HG03039 (cell line): ENCODE measurements around the gene CWF19L1.

Source experiments
- ATAC-seq: cut with Tn5 transposase; IDR thresholded peaks from one replicate; pipeline ENCODE4 v1.9.1; 2021; ENCODE audit warnings: mild to moderate bottlenecking, moderate library complexity; ENCODE audit not compliant: unreplicated experiment

The CWF19L1 gene

DNA sequence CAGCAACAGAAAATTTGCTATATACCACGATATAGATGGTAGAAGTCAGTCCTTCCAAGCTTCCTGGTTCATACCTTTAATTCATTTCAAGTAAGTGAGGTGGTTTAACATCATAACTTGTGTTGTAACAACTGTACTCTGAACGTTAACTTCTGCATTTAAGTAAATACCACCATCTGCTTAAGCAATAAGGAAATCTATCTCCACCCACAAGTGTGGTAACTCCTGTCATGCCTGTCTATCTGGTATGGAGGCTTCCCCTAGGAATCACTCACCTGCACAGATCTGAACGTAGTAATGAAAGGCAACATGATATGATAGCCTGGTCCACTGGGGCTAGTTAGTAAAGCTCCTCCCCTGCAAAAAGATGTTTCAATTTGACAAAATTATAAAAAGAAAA lies 84.0 kb downstream of the CWF19L1 start:
- ATAC-seq, result no peak

DNA sequence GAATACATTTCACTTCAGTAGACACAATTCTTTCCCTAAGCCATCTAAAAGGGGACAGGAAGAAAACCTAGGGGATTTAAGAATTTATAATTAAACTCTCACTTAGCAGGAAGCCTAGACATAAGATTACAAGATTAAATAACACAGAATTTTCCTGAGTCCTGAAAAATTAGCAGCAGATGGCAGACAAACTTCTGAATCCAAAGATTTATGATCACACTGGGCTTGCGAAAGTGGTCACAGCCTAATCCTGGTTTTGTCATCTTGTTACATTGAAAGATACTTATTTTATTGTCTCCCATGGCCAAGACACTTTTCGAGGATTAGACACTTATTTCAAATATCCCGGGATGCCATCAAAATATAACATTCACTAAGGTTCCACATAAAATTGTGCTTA lies 84.5 kb downstream of the CWF19L1 start:
- no peak for ATAC-seq
